Mucosa of rectum (tissue), 2 donors: ENCODE results near the gene PCBP3.

Experiments
- H3K27ac ChIP-seq, 2 donors: one replicate each; pipeline ENCODE4 v1.7.0; 2013; ENCODE audit warnings: inconsistent platforms in 2 of 2, low read depth in 2 of 2, low read length in 2 of 2
- H3K27me3 ChIP-seq, 2 donors: one replicate each; pipeline ENCODE4 v1.7.0; 2013; ENCODE audit warnings: low read length in 2 of 2; ENCODE audit not compliant: control insufficient read depth in 2 of 2, insufficient read depth in 2 of 2
- H3K36me3 ChIP-seq, 2 donors: one replicate each; pipeline ENCODE4 v1.7.0; 2013; ENCODE audit warnings: low read length in 2 of 2; ENCODE audit not compliant: control insufficient read depth in 2 of 2, insufficient read depth in 2 of 2
- H3K4me1 ChIP-seq, 2 donors: one replicate each; pipeline ENCODE4 v1.7.0; 2013; ENCODE audit warnings: low read length in 2 of 2, mild to moderate bottlenecking in 1 of 2; ENCODE audit not compliant: control insufficient read depth in 2 of 2, insufficient read depth in 2 of 2
- H3K4me3 ChIP-seq, 2 donors: one replicate each; pipeline ENCODE4 v1.7.0; 2013; ENCODE audit warnings: low read length in 2 of 2
- H3K9ac ChIP-seq, 2 donors: one replicate each; pipeline ENCODE4 v1.7.0; 2013; ENCODE audit warnings: low read length in 2 of 2, low read depth in 1 of 2, mild to moderate bottlenecking in 1 of 2
- H3K9me3 ChIP-seq, 2 donors: one replicate each; pipeline ENCODE4 v1.7.0; 2013; ENCODE audit warnings: low read length in 2 of 2; ENCODE audit not compliant: control insufficient read depth in 2 of 2
- donor health status: healthy.
- donor health status: Normal muscosa, but diverticular disease.

PCBP3 gene

GRCh38 chr21:45871616-45872236, 228.2 kb downstream of the PCBP3 start:
- H3K9me3 ChIP-seq: no peaks in the 10 kb centered on the region
- H3K27ac ChIP-seq: no peak overlapping the region
- no peak overlapping the region for H3K4me3 ChIP-seq
- H3K36me3 ChIP-seq: no peaks in the 10 kb centered on the region
- no peaks in the 10 kb centered on the region for H3K4me1 ChIP-seq
- no peak overlapping the region for H3K9ac ChIP-seq
- no peaks in the 10 kb centered on the region for H3K27me3 ChIP-seq

GRCh38 chr21:45872471-45872870, 228.9 kb downstream of the PCBP3 start:
- Histone ChIP-seq H3K9ac (no peak overlapping the region), H3K4me3 (no peak overlapping the region), H3K27me3 (no peaks in the 10 kb centered on the region), H3K27ac (no peak overlapping the region), H3K4me1 (no peaks in the 10 kb centered on the region), H3K36me3 (no peaks in the 10 kb centered on the region), H3K9me3 (no peaks in the 10 kb centered on the region)

- Histone ChIP-seq H3K9me3 (no peaks in the 10 kb centered on the region), H3K4me3 (no peak overlapping the region), H3K4me1 (no peaks in the 10 kb centered on the region), H3K9ac (no peak overlapping the region), H3K27me3 (no peaks in the 10 kb centered on the region), H3K27ac (no peak overlapping the region), H3K36me3 (no peaks in the 10 kb centered on the region)
Measured at GRCh38 chr21:45872902-45873301, 229.4 kb downstream of the PCBP3 start.

- no peaks in the 10 kb centered on the region for H3K9me3 ChIP-seq
- H3K27ac ChIP-seq: no peak overlapping the region
- H3K4me1 ChIP-seq: no peaks in the 10 kb centered on the region
- no peaks in the 10 kb centered on the region for H3K36me3 ChIP-seq
- no peak overlapping the region for H3K9ac ChIP-seq
- H3K27me3 ChIP-seq: no peaks in the 10 kb centered on the region
- H3K4me3 ChIP-seq: no peak overlapping the region
Measured at GRCh38 chr21:45873418-45873817, 229.9 kb downstream of the PCBP3 start.

- Histone ChIP-seq H3K4me3 (no peak overlapping the region), H3K36me3 (no peaks in the 10 kb centered on the region), H3K27me3 (no peaks in the 10 kb centered on the region), H3K9me3 (no peaks in the 10 kb centered on the region), H3K9ac (no peak overlapping the region), H3K27ac (no peak overlapping the region), H3K4me1 (no peaks in the 10 kb centered on the region)
Measured at GRCh38 chr21:45873866-45874265, 230.3 kb downstream of the PCBP3 start.

- Histone ChIP-seq H3K27me3 (no peaks in the 10 kb centered on the region), H3K36me3 (no peaks in the 10 kb centered on the region), H3K4me3 (no peak overlapping the region), H3K9ac (no peak overlapping the region), H3K4me1 (no peaks in the 10 kb centered on the region), H3K27ac (peak overlapping the region; percentile 51 to 58), H3K9me3 (no peaks in the 10 kb centered on the region)
Measured at GRCh38 chr21:45874716-45875415, 231.3 kb downstream of the PCBP3 start.

- no peaks in the 10 kb centered on the region for H3K4me1 ChIP-seq
- H3K27ac ChIP-seq: peak overlapping the region; percentile 23 to 24
- H3K27me3 ChIP-seq: no peaks in the 10 kb centered on the region
- H3K36me3 ChIP-seq: no peaks in the 10 kb centered on the region
- no peaks in the 10 kb centered on the region for H3K9me3 ChIP-seq
- H3K4me3 ChIP-seq: no peak overlapping the region
- H3K9ac ChIP-seq: no peak overlapping the region
Measured at GRCh38 chr21:45875416-45875760, 231.9 kb downstream of the PCBP3 start.

GRCh38 chr21:45875881-45876280, 232.4 kb downstream of the PCBP3 start:
- no peak overlapping the region for H3K4me3 ChIP-seq
- H3K36me3 ChIP-seq: no peaks in the 10 kb centered on the region
- no peak overlapping the region for H3K9ac ChIP-seq
- H3K9me3 ChIP-seq: no peaks in the 10 kb centered on the region
- peak overlapping the region in 1 of 2 donors; percentile 23 for H3K27ac ChIP-seq
- no peaks in the 10 kb centered on the region for H3K4me1 ChIP-seq
- H3K27me3 ChIP-seq: no peaks in the 10 kb centered on the region

- no peaks in the 10 kb centered on the region for H3K4me1 ChIP-seq
- H3K36me3 ChIP-seq: no peaks in the 10 kb centered on the region
- H3K9ac ChIP-seq: no peak overlapping the region
- no peak overlapping the region for H3K27ac ChIP-seq
- no peaks in the 10 kb centered on the region for H3K27me3 ChIP-seq
- H3K4me3 ChIP-seq: no peak overlapping the region
- no peaks in the 10 kb centered on the region for H3K9me3 ChIP-seq
Measured at GRCh38 chr21:45876381-45877170, 233.1 kb downstream of the PCBP3 start.

GRCh38 chr21:45877171-45877438, 233.6 kb downstream of the PCBP3 start:
- H3K4me3 ChIP-seq: no peak overlapping the region
- H3K27me3 ChIP-seq: no peaks in the 10 kb centered on the region
- no peak overlapping the region for H3K9ac ChIP-seq
- H3K27ac ChIP-seq: no peak overlapping the region
- H3K4me1 ChIP-seq: no peaks in the 10 kb centered on the region
- H3K9me3 ChIP-seq: no peaks in the 10 kb centered on the region
- H3K36me3 ChIP-seq: no peaks in the 10 kb centered on the region
